ENCODE measurements around the gene BTNL9. TPM values are rescaled to one million over a fixed set of nuclear protein-coding genes. Genes with fewer than 3 reads are reported as not detected.
A peak's percentile ranks its signal among the peaks of the same experiment; 100 is the strongest.

The BTNL9 gene
- polyA plus RNA-seq, 6 donors from 2014 or later = 0.08 to 1.4 (median 0.58) TPM

GRCh38 chr5:181031716-181032115 is 8.3 kb upstream of the BTNL9 start:
- peaks cover 7 to 16% (median 8%) of the 10 kb centered on the region in 7 donors for H3K9me3 Mint-ChIP-seq
- DNase-seq (no peak), ATAC-seq (ENCODE audit: low read depth in 2 of 2) (no peak)
- H3K4me3 Mint-ChIP-seq = no peak overlapping the region
- H3K36me3 Mint-ChIP-seq = peaks cover 6 to 11% of the 10 kb centered on the region in 2 donors
- H3K27ac Mint-ChIP-seq = no peak overlapping the region
- H3K4me1 Mint-ChIP-seq = no peaks in the 10 kb centered on the region
- peaks cover 9 to 28% (median 16%) of the 10 kb centered on the region in 3 donors for H3K27me3 Mint-ChIP-seq

DNA sequence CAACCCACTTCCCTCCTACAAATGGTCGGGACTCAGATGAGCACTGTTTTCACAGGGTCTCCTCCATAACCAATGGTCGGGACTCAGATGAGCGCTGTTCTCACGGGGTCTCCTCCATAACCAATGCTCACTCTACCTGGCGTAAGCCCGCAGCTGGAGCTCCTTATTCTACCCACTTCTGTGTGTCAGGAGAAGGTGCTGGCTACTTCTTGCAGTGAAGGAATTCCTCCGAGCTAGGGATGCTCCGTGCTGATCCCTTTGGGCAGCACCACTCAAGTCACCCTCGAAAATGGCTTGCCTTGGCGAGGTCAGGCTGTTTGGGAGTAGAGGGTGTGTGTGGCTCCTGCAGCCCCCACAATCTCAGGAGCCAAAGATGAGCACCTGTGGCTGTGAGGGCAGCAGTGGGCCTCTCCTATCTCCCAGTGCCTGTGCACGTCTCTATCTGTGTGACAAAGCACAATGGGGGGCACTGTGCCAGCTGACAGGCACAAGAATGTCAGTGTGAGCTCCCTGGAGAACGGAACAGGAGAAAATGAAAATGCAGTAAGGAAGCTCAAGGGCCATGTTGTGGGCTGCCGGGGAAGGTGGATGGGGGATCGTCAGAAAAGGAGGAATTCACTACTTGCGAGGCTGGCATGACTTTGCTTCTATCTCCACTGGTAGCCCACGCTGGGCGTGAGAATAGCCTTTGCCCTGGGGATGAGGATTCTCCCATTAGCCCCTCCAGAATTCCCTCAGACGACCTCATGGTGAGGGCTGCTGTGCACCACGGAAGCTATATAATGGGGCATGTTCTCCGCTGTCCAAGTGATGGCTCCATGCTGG is 3.9 kb upstream of the BTNL9 start:
- Mint-ChIP-seq H3K4me1 (peaks cover 0 to 4% (median 0%) of the 10 kb centered on the region in 3 donors), H3K27me3 (peaks cover 18 to 42% (median 33%) of the 10 kb centered on the region in 3 donors), H3K9me3 (peaks cover 6 to 12% (median 8%) of the 10 kb centered on the region in 7 donors), H3K27ac (peak overlapping the region in 1 of 6 donors; percentile 80), H3K36me3 (peaks cover 6 to 11% of the 10 kb centered on the region in 2 donors), H3K4me3 (no peak overlapping the region)
- ATAC-seq (ENCODE audit: low read depth in 2 of 2) = no peak
- DNase-seq = no peak

DNA sequence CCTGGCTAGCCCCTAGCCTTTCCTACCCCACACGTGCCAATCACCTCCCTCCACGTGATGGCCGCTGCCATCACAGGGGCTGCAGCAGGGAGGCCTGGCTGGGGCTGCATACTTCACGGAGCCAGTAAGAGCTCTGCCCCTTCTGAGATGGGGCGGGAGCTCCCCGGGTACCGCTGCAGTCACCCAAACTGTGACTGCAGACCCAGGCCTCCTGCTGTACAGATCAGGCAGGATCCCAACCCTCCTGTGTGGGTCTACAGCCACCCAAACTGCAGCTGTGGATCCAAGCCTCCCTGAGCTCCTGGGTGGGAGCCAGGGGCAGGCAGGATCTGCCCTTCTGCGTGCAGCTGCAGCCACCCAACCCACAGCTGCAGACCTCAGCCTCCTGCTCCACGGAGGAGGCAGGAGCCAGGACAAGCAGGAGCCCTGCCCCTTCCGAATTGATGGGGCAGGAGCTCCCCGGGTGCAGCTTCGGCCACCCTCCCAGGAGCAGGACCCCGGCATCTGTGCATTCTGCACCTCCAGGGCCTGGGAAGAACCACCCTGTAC is 3.2 kb upstream of the BTNL9 start:
- Mint-ChIP-seq H3K4me1 (peaks cover 0 to 4% (median 0%) of the 10 kb centered on the region in 3 donors), H3K27ac (no peak overlapping the region), H3K36me3 (peaks cover 3 to 5% of the 10 kb centered on the region in 2 donors), H3K9me3 (peaks cover 3 to 7% (median 4%) of the 10 kb centered on the region in 7 donors), H3K27me3 (peaks cover 13 to 42% (median 33%) of the 10 kb centered on the region in 3 donors), H3K4me3 (no peak overlapping the region)
- DNase-seq (no peak), ATAC-seq (ENCODE audit: low read depth in 2 of 2) (no peak)

DNA sequence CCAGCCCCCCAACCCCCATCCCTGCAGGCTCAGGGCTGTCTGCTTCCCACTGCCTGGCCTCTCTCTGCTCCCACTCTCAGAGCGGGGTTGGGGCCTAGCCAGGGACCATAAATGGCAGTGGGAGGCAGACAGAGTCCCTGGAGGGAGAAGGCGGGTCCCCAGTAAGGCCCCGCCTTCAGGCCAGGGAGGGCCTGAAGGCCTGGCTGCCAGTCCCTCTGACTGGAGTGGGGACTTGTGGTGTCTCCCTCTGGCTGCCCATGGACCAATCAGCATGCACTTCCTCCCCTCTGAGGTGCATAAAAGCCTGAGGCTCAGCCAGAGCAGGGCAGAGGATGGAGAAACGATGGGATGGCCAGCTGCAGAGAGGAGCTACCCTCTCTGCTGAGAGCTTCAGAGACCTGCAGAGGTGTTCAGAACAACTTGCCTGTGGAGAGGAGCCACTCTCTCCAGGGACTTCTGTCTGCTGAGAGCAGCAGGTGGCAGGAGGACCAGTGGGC is 2.7 kb upstream of the BTNL9 start:
- H3K27me3 Mint-ChIP-seq = peaks cover 11 to 45% (median 33%) of the 10 kb centered on the region in 3 donors
- H3K4me3 Mint-ChIP-seq = no peak overlapping the region
- H3K36me3 Mint-ChIP-seq = no peaks in the 10 kb centered on the region
- H3K9me3 Mint-ChIP-seq = peaks cover 0 to 5% (median 2%) of the 10 kb centered on the region in 7 donors
- DNase-seq = no peak
- no peak for ATAC-seq (ENCODE audit: low read depth in 2 of 2)
- H3K27ac Mint-ChIP-seq = no peak overlapping the region
- peaks cover 0 to 4% (median 0%) of the 10 kb centered on the region in 3 donors for H3K4me1 Mint-ChIP-seq

DNA sequence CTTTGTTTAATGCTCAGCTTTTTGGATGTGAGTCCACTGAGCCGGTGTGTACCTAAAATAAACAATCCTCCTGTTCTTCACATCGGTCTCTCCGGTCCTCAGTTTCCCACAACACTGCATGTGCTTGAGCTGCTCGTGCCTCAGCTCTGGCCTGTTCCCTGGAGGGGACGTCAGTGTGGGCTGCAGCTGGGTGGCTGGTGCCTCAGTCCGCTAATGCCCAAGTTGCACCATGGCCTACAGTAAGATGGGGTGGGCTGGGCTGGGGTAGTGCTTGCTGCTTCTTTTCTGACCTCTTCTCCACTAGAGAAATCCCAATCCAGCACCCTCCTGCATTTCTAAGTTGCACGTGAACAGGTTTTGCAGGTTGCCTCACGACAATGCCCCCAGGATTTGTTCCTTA is 595 bp upstream of the BTNL9 start:
- DNase-seq (no peak), ATAC-seq (ENCODE audit: low read depth in 2 of 2) (no peak)
- Mint-ChIP-seq H3K27me3 (peaks cover 24 to 64% (median 33%) of the 10 kb centered on the region in 3 donors), H3K36me3 (no peaks in the 10 kb centered on the region), H3K4me1 (peaks cover 0 to 4% (median 0%) of the 10 kb centered on the region in 3 donors), H3K4me3 (no peak overlapping the region), H3K27ac (peak overlapping the region in 1 of 6 donors; percentile 40), H3K9me3 (peaks cover 0 to 3% (median 0%) of the 10 kb centered on the region in 7 donors)

- H3K27me3 Mint-ChIP-seq = peaks cover 26 to 64% (median 33%) of the 10 kb centered on the region in 3 donors
Measured at GRCh38 chr5:181040631-181040945, 522 bp downstream of the BTNL9 start.

DNA sequence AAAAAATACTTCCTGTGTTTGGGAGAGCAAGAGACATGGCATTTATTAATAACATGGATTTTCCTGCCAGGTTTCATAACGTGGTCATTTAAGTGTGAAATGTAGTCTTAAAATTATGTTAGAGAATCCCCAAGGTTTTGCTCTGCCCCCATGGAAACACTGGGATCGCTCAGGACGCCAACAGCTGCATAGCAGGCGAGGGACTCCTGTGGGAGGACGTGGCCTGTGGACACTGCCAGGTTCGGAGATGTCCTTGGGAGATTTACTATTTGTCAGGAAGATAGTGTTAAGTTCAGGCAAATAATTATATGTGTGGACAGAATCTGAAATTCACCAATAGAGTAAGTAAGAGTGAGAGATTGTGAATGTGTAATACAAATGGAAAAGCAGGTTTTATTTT is 977 bp downstream of the BTNL9 start:
- no peak for DNase-seq
- ATAC-seq (ENCODE audit: low read depth in 2 of 2) = no peak
- Mint-ChIP-seq H3K4me3 (no peak overlapping the region), H3K27me3 (peaks cover 26 to 64% (median 31%) of the 10 kb centered on the region in 3 donors), H3K4me1 (peaks cover 0 to 4% (median 0%) of the 10 kb centered on the region in 3 donors), H3K27ac (peak overlapping the region in 1 of 6 donors; percentile 66), H3K9me3 (peaks cover 0 to 3% (median 0%) of the 10 kb centered on the region in 7 donors), H3K36me3 (no peaks in the 10 kb centered on the region)

More at GRCh38 chr5:181040631-181040945, 522 bp downstream of the BTNL9 start:
- H3K36me3 Mint-ChIP-seq = no peaks in the 10 kb centered on the region
- peaks cover 0 to 4% (median 0%) of the 10 kb centered on the region in 3 donors for H3K4me1 Mint-ChIP-seq
- no peak for DNase-seq
- no peak for ATAC-seq (ENCODE audit: low read depth in 2 of 2)
- H3K9me3 Mint-ChIP-seq = peaks cover 0 to 3% (median 0%) of the 10 kb centered on the region in 7 donors
- no peak overlapping the region for H3K27ac Mint-ChIP-seq
- no peak overlapping the region for H3K4me3 Mint-ChIP-seq

GRCh38 chr5:181042036-181042713 is 2.1 kb downstream of the BTNL9 start:
- Mint-ChIP-seq H3K9me3 (peaks cover 0 to 3% (median 0%) of the 10 kb centered on the region in 7 donors), H3K36me3 (no peaks in the 10 kb centered on the region), H3K4me3 (no peak overlapping the region), H3K27ac (no peak overlapping the region), H3K27me3 (peaks cover 25 to 56% (median 26%) of the 10 kb centered on the region in 3 donors), H3K4me1 (peaks cover 0 to 4% (median 0%) of the 10 kb centered on the region in 3 donors)
- DNase-seq (no peak), ATAC-seq (ENCODE audit: low read depth in 2 of 2) (no peak)

DNA sequence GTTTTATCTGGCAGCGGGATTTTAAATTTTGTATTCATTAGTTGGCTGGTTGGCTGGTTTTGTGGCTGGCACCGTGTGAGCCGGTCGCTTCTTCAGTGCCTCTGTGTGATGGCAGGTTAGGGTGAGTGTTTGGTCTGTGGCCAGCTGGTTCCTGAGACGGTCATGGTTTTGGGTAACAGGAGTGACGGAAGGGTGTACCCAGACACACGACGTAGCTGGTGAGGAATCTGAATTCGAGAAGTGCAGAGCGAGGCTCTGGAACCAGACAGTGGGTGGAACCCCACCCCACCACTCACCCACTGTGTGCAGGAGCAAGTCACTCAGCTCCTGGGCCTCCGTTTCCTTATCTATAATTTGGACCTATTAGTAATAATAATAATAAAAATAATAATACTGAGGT is 2.7 kb downstream of the BTNL9 start:
- Mint-ChIP-seq H3K4me3 (no peak overlapping the region), H3K9me3 (peaks cover 0 to 3% (median 0%) of the 10 kb centered on the region in 7 donors), H3K27ac (peak overlapping the region in 1 of 6 donors; percentile 86), H3K27me3 (peaks cover 25 to 58% (median 26%) of the 10 kb centered on the region in 3 donors), H3K36me3 (no peaks in the 10 kb centered on the region), H3K4me1 (peaks cover 0 to 4% (median 0%) of the 10 kb centered on the region in 3 donors)
- DNase-seq (no peak), ATAC-seq (ENCODE audit: low read depth in 2 of 2) (no peak)

GRCh38 chr5:181043285-181044092 is 3.4 kb downstream of the BTNL9 start:
- Mint-ChIP-seq H3K4me1 (peaks cover 0 to 4% (median 0%) of the 10 kb centered on the region in 3 donors), H3K9me3 (peaks cover 0 to 1% (median 0%) of the 10 kb centered on the region in 7 donors), H3K4me3 (peak overlapping the region in 1 of 8 donors; percentile 59), H3K27me3 (peaks cover 25 to 60% (median 26%) of the 10 kb centered on the region in 3 donors), H3K36me3 (no peaks in the 10 kb centered on the region), H3K27ac (peak overlapping the region in 1 of 6 donors; percentile 52)
- DNase-seq = no peak
- no peak for ATAC-seq (ENCODE audit: low read depth in 2 of 2)

DNA sequence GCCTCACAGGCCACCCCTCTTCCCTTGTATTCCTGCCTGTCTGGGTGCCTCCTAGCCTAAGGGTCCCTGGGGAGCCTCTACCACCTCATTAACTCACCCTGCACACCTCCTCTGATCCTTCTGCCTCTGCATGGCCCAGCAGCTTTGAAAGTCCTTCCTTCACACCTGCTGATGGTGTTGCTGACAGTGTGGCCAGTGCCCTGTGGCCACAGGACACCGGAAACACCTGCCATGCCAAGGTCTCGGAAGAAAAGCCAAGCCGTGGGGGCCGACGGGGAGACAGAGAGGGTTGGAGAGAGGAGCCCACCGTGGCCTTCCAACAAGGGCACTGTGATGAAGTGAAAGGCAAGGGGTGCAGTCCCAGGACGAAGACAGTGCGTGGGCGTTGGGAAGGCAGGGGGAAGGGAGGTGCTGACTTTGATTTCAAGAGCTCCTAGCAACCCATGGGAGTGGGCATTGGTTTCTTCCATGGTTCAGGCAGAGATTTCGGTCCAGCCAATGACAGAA is 4.1 kb downstream of the BTNL9 start:
- Mint-ChIP-seq H3K27me3 (peaks cover 24 to 59% (median 27%) of the 10 kb centered on the region in 3 donors), H3K36me3 (no peaks in the 10 kb centered on the region), H3K4me3 (no peak overlapping the region), H3K27ac (peak overlapping the region in 2 of 6 donors; percentile 35 to 52), H3K4me1 (peaks cover 0 to 4% (median 0%) of the 10 kb centered on the region in 3 donors), H3K9me3 (peaks cover 0 to 1% (median 0%) of the 10 kb centered on the region in 7 donors)
- ATAC-seq (ENCODE audit: low read depth in 2 of 2) (no peak), DNase-seq (no peak)

DNA sequence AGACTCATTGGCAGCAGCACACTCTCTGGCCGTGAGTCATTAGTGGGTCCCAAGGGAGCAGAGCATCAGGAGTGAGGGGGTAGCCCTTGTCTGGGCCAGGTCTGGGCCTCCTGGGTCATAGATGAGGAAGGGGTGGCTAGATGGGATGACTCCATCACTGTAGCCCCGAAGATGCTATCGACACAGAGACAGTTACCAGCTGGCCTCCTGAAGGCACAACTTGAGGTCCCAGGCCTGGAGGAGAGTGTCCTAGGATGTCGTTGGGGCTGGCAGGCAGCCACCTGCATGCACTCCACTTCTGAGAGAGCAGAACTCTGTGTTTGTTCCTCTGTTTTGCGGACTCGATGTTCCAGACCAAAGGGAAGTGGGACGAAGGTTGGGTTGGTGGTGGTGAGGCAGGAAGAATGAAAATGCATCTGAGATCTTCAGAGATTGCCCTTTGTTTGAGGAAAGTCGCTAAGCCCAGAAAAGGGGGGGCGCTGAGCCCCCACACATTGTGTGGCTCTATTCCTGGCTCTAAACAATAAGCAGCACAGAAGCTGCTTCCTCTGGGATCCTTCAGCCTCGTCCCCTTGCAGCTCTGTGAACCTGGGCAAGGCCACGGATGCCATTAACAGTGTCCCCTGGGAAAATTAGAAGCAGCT is 4.7 kb downstream of the BTNL9 start:
- ATAC-seq (ENCODE audit: low read depth in 2 of 2) (no peak), DNase-seq (no peak)
- Mint-ChIP-seq H3K9me3 (peaks cover 0 to 3% (median 0%) of the 10 kb centered on the region in 7 donors), H3K27me3 (peaks cover 23 to 59% (median 32%) of the 10 kb centered on the region in 3 donors), H3K36me3 (no peaks in the 10 kb centered on the region), H3K27ac (peak overlapping the region in 1 of 6 donors; percentile 32), H3K4me3 (no peak overlapping the region), H3K4me1 (no peaks in the 10 kb centered on the region)
